HG03571 (cell line): Measurements from ENCODE around the gene PPP5C.
"Not testable (repeated sequence)": the region's sequence is repeated elsewhere in the genome, so short reads cannot be mapped to it uniquely, and the experiment has no call there.

Experiments
- ATAC-seq: cut with Tn5 transposase; IDR thresholded peaks from one replicate; pipeline ENCODE4 v1.9.1; 2021; ENCODE audit not compliant: unreplicated experiment

PPP5C gene

GRCh38 chr19:46427518-46428045 lies 80.7 kb downstream of the PPP5C start:
- ATAC-seq = no peak

- ATAC-seq = no peak
These were observed 81.6 kb downstream of the PPP5C start, which contains the start of gene PNMA8C for GRCh38 chr19:46428239-46429135. Gene PNMA8C, minus strand, starts transcription at chr19:46428936. Its CDS starts 577 bp downstream, at chr19:46428359.

GRCh38 chr19:46429999-46430398 lies 83.1 kb downstream of the PPP5C start:
- no peak for ATAC-seq

GRCh38 chr19:46431824-46432223 lies 84.9 kb downstream of the PPP5C start:
- no peak for ATAC-seq

GRCh38 chr19:46433470-46433869 lies 86.6 kb downstream of the PPP5C start:
- not testable (repeated sequence) for ATAC-seq

GRCh38 chr19:46435009-46435408 lies 88.1 kb downstream of the PPP5C start:
- ATAC-seq = no peak

DNA sequence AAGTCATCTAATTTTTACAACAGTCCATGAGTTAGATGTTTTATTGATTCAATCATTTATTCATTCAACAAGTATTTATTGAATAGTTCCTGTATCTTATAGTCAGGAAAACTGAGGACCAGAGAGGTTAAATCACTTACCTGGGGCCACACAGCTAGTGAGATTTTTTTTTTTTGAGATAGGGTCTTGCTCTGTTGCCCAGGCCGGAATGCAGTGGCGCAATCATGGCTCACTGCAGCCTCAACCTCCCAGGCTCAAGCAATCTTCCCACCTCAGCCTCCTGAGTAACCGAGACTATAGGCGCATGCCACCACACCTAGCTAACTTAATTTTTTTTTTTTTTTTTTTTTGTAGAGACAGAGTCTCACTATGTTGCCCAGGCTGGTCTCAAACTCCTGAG lies 88.8 kb downstream of the PPP5C start:
- not testable (repeated sequence) for ATAC-seq
